ENCODE results near the gene R3HDM2. TPM values are rescaled to one million over a fixed set of nuclear protein-coding genes. Genes with fewer than 3 reads are reported as not detected.

Gene R3HDM2
- total and polyA plus RNA-seq, 2 donors (not counting 1 experiment from before 2014, with no cell fraction given), result 21.3 to 22.8 TPM

- TF ChIP-seq CTCF (conservative IDR thresholded peaks at IDR 0.05 in 1 of 2, IDR thresholded peaks at IDR 0.05 in 1 of 2; ENCODE audit: low read depth in 1 of 2, low read length in 2 of 2) (no peak), EZH2 (IDR thresholded peaks at IDR 0.05; ENCODE audit: low read length, missing control alignments) (no peak)
- no peak overlapping the region for H3K4me2 ChIP-seq (ENCODE audit: extremely low read depth, insufficient read depth, low read length)
- H3K27ac ChIP-seq (ENCODE audit: insufficient read depth, low read length), result no peak overlapping the region
- H3K4me3 ChIP-seq (replicated peaks in 1 of 4; ENCODE audit: control extremely low read depth in 1 of 4, insufficient read depth in 1 of 4, low read depth in 3 of 4, low read length in 4 of 4), result no peak overlapping the region
- H3K4me1 ChIP-seq (ENCODE audit: control insufficient read depth, extremely low read depth, insufficient read depth, low read length), result no peaks in the 10 kb centered on the region
- H3K9ac ChIP-seq (ENCODE audit: insufficient read depth, low read length), result no peak overlapping the region
- no peaks in the 10 kb centered on the region for H4K20me1 ChIP-seq (ENCODE audit: control insufficient read depth, extremely low read depth, insufficient read depth, low read length)
- DNase-seq (ENCODE audit: low read depth in 2 of 2), result no peak
- H3K27me3 ChIP-seq (ENCODE audit: control insufficient read depth, insufficient read depth, low read length), result no peaks in the 10 kb centered on the region
- no peaks in the 10 kb centered on the region for H3K79me2 ChIP-seq (ENCODE audit: control insufficient read depth, insufficient read depth, low read length)
- no peak overlapping the region for H2AFZ ChIP-seq (ENCODE audit: low read length)
- H3K9me3 ChIP-seq (ENCODE audit: control insufficient read depth, insufficient read depth, low read depth, low read length), result no peaks in the 10 kb centered on the region
- H3K36me3 ChIP-seq (ENCODE audit: control insufficient read depth, insufficient read depth, low read length), result peaks cover 10% of the 10 kb centered on the region
Measured at GRCh38 chr12:57260366-57260765, 170.5 kb downstream of the R3HDM2 start.

- H2AFZ ChIP-seq (ENCODE audit: low read length), result no peak overlapping the region
- no peaks in the 10 kb centered on the region for H3K79me2 ChIP-seq (ENCODE audit: control insufficient read depth, insufficient read depth, low read length)
- TF ChIP-seq EZH2 (IDR thresholded peaks at IDR 0.05; ENCODE audit: low read length, missing control alignments) (no peak), CTCF (conservative IDR thresholded peaks at IDR 0.05 in 1 of 2, IDR thresholded peaks at IDR 0.05 in 1 of 2; ENCODE audit: low read depth in 1 of 2, low read length in 2 of 2) (no peak)
- DNase-seq (ENCODE audit: low read depth in 2 of 2), result peak; percentile 44 to 76
- no peaks in the 10 kb centered on the region for H3K27me3 ChIP-seq (ENCODE audit: control insufficient read depth, insufficient read depth, low read length)
- no peaks in the 10 kb centered on the region for H4K20me1 ChIP-seq (ENCODE audit: control insufficient read depth, extremely low read depth, insufficient read depth, low read length)
- H3K4me1 ChIP-seq (ENCODE audit: control insufficient read depth, extremely low read depth, insufficient read depth, low read length), result no peaks in the 10 kb centered on the region
- H3K4me3 ChIP-seq (replicated peaks in 1 of 4; ENCODE audit: control extremely low read depth in 1 of 4, insufficient read depth in 1 of 4, low read depth in 3 of 4, low read length in 4 of 4), result no peak overlapping the region
- peaks cover 14% of the 10 kb centered on the region for H3K36me3 ChIP-seq (ENCODE audit: control insufficient read depth, insufficient read depth, low read length)
- H3K27ac ChIP-seq (ENCODE audit: insufficient read depth, low read length), result no peak overlapping the region
- no peak overlapping the region for H3K4me2 ChIP-seq (ENCODE audit: extremely low read depth, insufficient read depth, low read length)
- H3K9ac ChIP-seq (ENCODE audit: insufficient read depth, low read length), result no peak overlapping the region
- H3K9me3 ChIP-seq (ENCODE audit: control insufficient read depth, insufficient read depth, low read depth, low read length), result no peaks in the 10 kb centered on the region
Measured at GRCh38 chr12:57258977-57259970, 171.6 kb downstream of the R3HDM2 start.

- no peak overlapping the region for H3K27ac ChIP-seq (ENCODE audit: insufficient read depth, low read length)
Measured at GRCh38 chr12:57255916-57256315, 174.9 kb downstream of the R3HDM2 start.

More at GRCh38 chr12:57255916-57256315, 174.9 kb downstream of the R3HDM2 start:
- no peaks in the 10 kb centered on the region for H4K20me1 ChIP-seq (ENCODE audit: control insufficient read depth, extremely low read depth, insufficient read depth, low read length)
- no peak for DNase-seq (ENCODE audit: low read depth in 2 of 2)
- H3K4me1 ChIP-seq (ENCODE audit: control insufficient read depth, extremely low read depth, insufficient read depth, low read length), result no peaks in the 10 kb centered on the region
- no peak overlapping the region for H2AFZ ChIP-seq (ENCODE audit: low read length)
- TF ChIP-seq CTCF (conservative IDR thresholded peaks at IDR 0.05 in 1 of 2, IDR thresholded peaks at IDR 0.05 in 1 of 2; ENCODE audit: low read depth in 1 of 2, low read length in 2 of 2) (no peak), EZH2 (IDR thresholded peaks at IDR 0.05; ENCODE audit: low read length, missing control alignments) (no peak)
- no peak overlapping the region for H3K4me3 ChIP-seq (replicated peaks in 1 of 4; ENCODE audit: control extremely low read depth in 1 of 4, insufficient read depth in 1 of 4, low read depth in 3 of 4, low read length in 4 of 4)
- H3K27me3 ChIP-seq (ENCODE audit: control insufficient read depth, insufficient read depth, low read length), result no peaks in the 10 kb centered on the region
- no peak overlapping the region for H3K9ac ChIP-seq (ENCODE audit: insufficient read depth, low read length)
- no peaks in the 10 kb centered on the region for H3K9me3 ChIP-seq (ENCODE audit: control insufficient read depth, insufficient read depth, low read depth, low read length)
- peaks cover 12% of the 10 kb centered on the region for H3K36me3 ChIP-seq (ENCODE audit: control insufficient read depth, insufficient read depth, low read length)
- H3K79me2 ChIP-seq (ENCODE audit: control insufficient read depth, insufficient read depth, low read length), result no peaks in the 10 kb centered on the region
- H3K4me2 ChIP-seq (ENCODE audit: extremely low read depth, insufficient read depth, low read length), result no peak overlapping the region

All from fibroblast of lung (primary cell).